ENCODE measurements around the gene HMGCS1. TPM values are rescaled to one million over a fixed set of nuclear protein-coding genes. Genes with fewer than 3 reads are reported as not detected.

The HMGCS1 gene
- total and polyA plus RNA-seq, 2 experiments from 2014 or later, result 6.2 to 10.4 TPM

DNA sequence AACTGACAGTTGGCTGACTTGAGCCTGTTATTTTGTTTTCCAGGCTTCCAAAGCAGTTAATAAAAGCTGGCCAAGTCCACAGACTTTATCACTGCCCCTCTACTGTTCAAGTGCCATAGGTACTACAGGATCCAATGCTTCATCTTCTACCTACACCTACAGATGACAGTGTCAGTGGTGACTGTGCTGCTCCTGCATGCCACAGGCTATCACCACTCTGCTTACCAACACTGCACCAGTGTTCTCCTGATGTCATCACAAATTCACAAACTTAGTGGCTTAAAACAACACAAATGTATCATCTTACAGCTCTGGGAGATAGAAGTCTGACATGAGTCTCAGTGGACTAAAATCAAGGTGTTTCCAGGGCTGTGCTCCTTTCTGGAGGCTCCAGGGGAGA lies 26.6 kb downstream of the HMGCS1 start:
- DNase-seq, result no peak
- no peaks in the 10 kb centered on the region for H3F3A ChIP-seq (ENCODE audit: insufficient read depth)
- H2AFZ ChIP-seq, result no peak overlapping the region
- H3K27ac ChIP-seq, result no peak overlapping the region
- no peaks in the 10 kb centered on the region for H3K9me2 ChIP-seq (ENCODE audit: insufficient read depth)
- no peaks in the 10 kb centered on the region for H4K20me1 ChIP-seq (ENCODE audit: insufficient read depth)
- no peaks in the 10 kb centered on the region for H3K9me3 ChIP-seq (ENCODE audit: low read depth)
- in situ Hi-C loops (cut with MboI), result no loop called here
- H3K79me2 ChIP-seq (ENCODE audit: insufficient read depth), result no peaks in the 10 kb centered on the region
- H3K4me1 ChIP-seq (ENCODE audit: insufficient read depth), result peaks cover 3% of the 10 kb centered on the region
- no peak overlapping the region for H3K9ac ChIP-seq
- TF ChIP-seq EZH2phosphoT487 (IDR thresholded peaks at IDR 0.05; ENCODE audit: insufficient read depth, low read depth) (no peak), EZH2 (IDR thresholded peaks at IDR 0.05; ENCODE audit: insufficient read depth, poor library complexity, severe bottlenecking) (no peak)
- no peak overlapping the region for H3K4me3 ChIP-seq
- peaks cover 15% of the 10 kb centered on the region for H3K36me3 ChIP-seq (ENCODE audit: low read depth)
- H3K4me2 ChIP-seq (ENCODE audit: unreplicated experiment), result no peak overlapping the region
- no peaks in the 10 kb centered on the region for H3K27me3 ChIP-seq (replicated peaks; ENCODE audit: insufficient read depth)

DNA sequence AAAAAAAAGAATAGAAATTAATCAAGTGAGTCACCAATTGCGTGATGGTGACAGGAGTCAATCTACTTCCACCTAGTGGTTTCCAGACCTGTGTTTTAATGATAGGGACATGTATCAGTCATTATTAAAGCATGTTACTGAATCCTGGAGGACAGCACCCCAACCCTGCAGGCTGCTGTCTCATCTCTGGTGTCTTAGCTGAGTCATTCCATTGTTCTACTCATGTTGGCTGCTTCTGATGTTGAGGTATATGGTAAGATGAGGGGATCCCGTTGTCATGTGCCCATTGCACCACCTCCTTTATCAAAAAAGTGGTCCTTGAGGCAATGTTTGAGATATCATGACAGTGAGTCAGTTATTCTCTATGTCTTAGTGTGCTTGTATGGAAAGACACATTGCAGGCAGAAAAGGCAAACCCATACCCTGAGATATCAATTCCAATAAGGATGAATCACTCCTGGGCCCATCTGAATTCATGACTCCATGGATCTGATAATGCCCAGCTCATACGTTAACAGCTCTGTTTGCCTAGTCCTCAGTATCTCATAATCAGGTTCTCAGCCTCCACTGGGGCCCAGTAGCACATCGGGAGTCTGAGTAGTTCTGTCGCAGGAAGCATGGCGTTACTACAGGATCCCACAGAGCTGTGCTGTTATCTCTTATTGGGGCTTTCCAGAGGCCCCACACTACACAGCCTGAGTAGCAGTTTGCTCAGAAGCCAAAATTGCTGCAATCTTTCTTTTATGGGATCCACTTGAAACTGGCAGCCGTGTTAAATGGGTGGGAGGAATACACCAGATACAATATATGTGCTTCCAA lies 31.2 kb downstream of the HMGCS1 start:
- no peak overlapping the region for H3K4me2 ChIP-seq (ENCODE audit: unreplicated experiment)
- no peaks in the 10 kb centered on the region for H3K27me3 ChIP-seq (replicated peaks; ENCODE audit: insufficient read depth)
- no peak overlapping the region for H3K4me3 ChIP-seq
- in situ Hi-C loops (cut with MboI), result no loop called here
- peak; percentile 36 for DNase-seq
- no peak for TF ChIP-seq EZH2 (IDR thresholded peaks at IDR 0.05; ENCODE audit: insufficient read depth, poor library complexity, severe bottlenecking)
- no peak for TF ChIP-seq EZH2phosphoT487 (IDR thresholded peaks at IDR 0.05; ENCODE audit: insufficient read depth, low read depth)
- no peaks in the 10 kb centered on the region for H3K4me1 ChIP-seq (ENCODE audit: insufficient read depth)
- no peak overlapping the region for H2AFZ ChIP-seq
- no peaks in the 10 kb centered on the region for H3F3A ChIP-seq (ENCODE audit: insufficient read depth)
- H4K20me1 ChIP-seq (ENCODE audit: insufficient read depth), result no peaks in the 10 kb centered on the region
- H3K36me3 ChIP-seq (ENCODE audit: low read depth), result no peaks in the 10 kb centered on the region; the same call in 1 of the 2 replicates
- no peaks in the 10 kb centered on the region for H3K79me2 ChIP-seq (ENCODE audit: insufficient read depth)
- no peak overlapping the region for H3K9ac ChIP-seq
- no peaks in the 10 kb centered on the region for H3K9me3 ChIP-seq (ENCODE audit: low read depth)
- 81 to 87% methylated on average over 7 of the region's 7 CpGs for WGBS, 2 experiments (ENCODE audit: low coverage in 1 of 2, low lambda C conversion rate in 2 of 2, missing lambda C conversion rate in 2 of 2)
- H3K9me2 ChIP-seq (ENCODE audit: insufficient read depth), result no peaks in the 10 kb centered on the region
- H3K27ac ChIP-seq, result no peak overlapping the region

DNA sequence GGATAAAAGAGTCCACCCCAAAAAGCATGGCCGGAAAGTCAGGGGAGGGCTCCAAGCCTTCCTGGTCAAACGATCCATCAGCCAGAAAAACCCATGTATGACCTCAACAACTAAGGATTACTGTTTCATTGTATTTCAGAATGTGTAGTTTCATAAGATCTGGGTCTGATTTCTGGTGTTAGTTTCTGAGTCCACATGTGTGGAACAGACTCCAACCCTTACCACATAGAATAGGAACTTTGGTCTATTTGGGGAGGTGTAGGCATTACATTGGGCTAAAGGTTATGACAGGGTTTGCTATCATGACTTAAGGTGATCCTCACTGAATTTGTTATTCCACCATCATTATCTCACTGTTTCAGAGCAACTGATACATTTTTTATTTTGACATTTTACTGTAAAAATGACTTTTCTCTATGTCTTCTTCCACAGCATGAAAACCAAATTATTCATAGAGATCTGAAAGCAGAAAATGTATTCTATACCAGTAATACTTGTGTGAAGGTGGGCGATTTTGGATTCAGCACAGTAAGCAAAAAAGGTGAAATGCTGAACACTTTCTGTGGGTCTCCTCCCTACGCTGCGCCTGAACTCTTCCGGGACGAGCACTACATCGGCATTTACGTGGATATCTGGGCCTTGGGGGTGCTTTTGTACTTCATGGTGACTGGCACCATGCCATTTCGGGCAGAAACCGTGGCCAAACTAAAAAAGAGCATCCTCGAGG lies 33.5 kb downstream of the HMGCS1 start:
- Histone ChIP-seq H3K4me3 (no peak overlapping the region), H3K27ac (no peak overlapping the region), H3K4me2 (ENCODE audit: unreplicated experiment) (no peak overlapping the region), H3K79me2 (ENCODE audit: insufficient read depth) (no peaks in the 10 kb centered on the region), H3F3A (ENCODE audit: insufficient read depth) (no peaks in the 10 kb centered on the region), H4K20me1 (ENCODE audit: insufficient read depth) (no peaks in the 10 kb centered on the region), H3K4me1 (ENCODE audit: insufficient read depth) (no peaks in the 10 kb centered on the region), H2AFZ (no peak overlapping the region), H3K9me3 (ENCODE audit: low read depth) (no peaks in the 10 kb centered on the region), H3K9me2 (ENCODE audit: insufficient read depth) (no peaks in the 10 kb centered on the region), H3K36me3 (ENCODE audit: low read depth) (no peaks in the 10 kb centered on the region), H3K9ac (no peak overlapping the region), H3K27me3 (replicated peaks; ENCODE audit: insufficient read depth) (no peaks in the 10 kb centered on the region)
- no peak for DNase-seq
- in situ Hi-C loops (cut with MboI), result no loop called here
- WGBS, 2 experiments (ENCODE audit: low coverage in 1 of 2, low lambda C conversion rate in 2 of 2, missing lambda C conversion rate in 2 of 2), result 77 to 79% methylated on average over 12 of the region's 12 CpGs
- TF ChIP-seq EZH2 (IDR thresholded peaks at IDR 0.05; ENCODE audit: insufficient read depth, poor library complexity, severe bottlenecking) (no peak), EZH2phosphoT487 (IDR thresholded peaks at IDR 0.05; ENCODE audit: insufficient read depth, low read depth) (no peak)

DNA sequence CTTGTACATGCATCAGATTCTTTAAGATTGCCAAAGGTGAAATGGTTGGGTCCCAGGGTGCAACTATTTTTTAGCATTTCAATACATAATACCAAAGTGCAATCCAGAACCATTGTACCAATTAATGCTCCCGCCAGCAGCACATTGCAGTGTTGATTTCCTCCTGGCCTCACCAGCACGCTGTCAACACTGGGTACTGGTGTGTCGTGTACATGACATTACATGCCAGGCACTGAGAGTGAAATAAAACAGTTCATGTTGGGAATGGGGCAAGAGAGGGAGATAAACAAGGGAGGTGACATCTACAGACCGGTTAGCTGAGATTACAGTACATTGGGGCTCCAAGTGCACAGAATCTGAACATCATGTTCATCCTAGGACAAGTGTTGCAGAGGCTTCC lies 37.8 kb downstream of the HMGCS1 start:
- WGBS, 2 experiments (ENCODE audit: low coverage in 1 of 2, low lambda C conversion rate in 2 of 2, missing lambda C conversion rate in 2 of 2), result 45 to 48% methylated on average over 4 of the region's 4 CpGs
- no peak overlapping the region for H3K4me3 ChIP-seq
- no peaks in the 10 kb centered on the region for H3K9me3 ChIP-seq (ENCODE audit: low read depth)
- H3K9ac ChIP-seq, result no peak overlapping the region
- no peaks in the 10 kb centered on the region for H3K27me3 ChIP-seq (replicated peaks; ENCODE audit: insufficient read depth)
- H3K36me3 ChIP-seq (ENCODE audit: low read depth), result no peaks in the 10 kb centered on the region
- no peaks in the 10 kb centered on the region for H3K4me1 ChIP-seq (ENCODE audit: insufficient read depth)
- no peaks in the 10 kb centered on the region for H3K79me2 ChIP-seq (ENCODE audit: insufficient read depth)
- no peak for DNase-seq
- H2AFZ ChIP-seq, result no peak overlapping the region
- no peaks in the 10 kb centered on the region for H3F3A ChIP-seq (ENCODE audit: insufficient read depth)
- in situ Hi-C loops (cut with MboI), result no loop called here
- H4K20me1 ChIP-seq (ENCODE audit: insufficient read depth), result no peaks in the 10 kb centered on the region
- H3K9me2 ChIP-seq (ENCODE audit: insufficient read depth), result no peaks in the 10 kb centered on the region
- no peak for TF ChIP-seq EZH2 (IDR thresholded peaks at IDR 0.05; ENCODE audit: insufficient read depth, poor library complexity, severe bottlenecking)
- H3K4me2 ChIP-seq (ENCODE audit: unreplicated experiment), result no peak overlapping the region
- no peak overlapping the region for H3K27ac ChIP-seq

All from GM23248 (cell line).